HTERT RPE-1 (cell line): ENCODE results near the gene OR51E1.

Experiments used
- in situ Hi-C: fragments of 300-500 bp; cut with MboI; formaldehyde crosslinking; loops from 4 replicates; pipeline ENCODE4 v1.14.3; 2020; ENCODE audit warnings: low sequenced_read_pairs

Gene OR51E1

DNA sequence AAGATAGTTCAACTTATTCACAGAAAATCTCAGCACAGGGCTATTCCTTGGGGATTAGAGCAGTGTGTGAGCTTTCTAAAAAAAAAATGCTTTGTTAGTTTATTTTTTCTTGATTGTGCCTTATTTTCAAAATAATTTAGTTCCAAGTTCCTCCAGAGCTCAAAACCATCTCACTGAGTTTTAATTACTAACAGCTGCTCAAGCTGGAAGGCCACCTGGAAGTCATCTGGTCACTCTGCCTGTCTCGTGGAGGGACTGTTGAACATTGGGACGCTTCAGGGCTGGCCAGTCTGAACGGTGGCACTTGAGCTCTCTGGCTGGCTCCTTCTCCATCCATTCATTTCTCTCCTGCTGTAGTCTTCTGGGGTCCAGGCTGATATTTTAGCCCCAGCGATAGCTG, 4.0 kb downstream of the OR51E1 start:
- in situ Hi-C loops: no loop called here

- in situ Hi-C loops: no loop called here
Observed at GRCh38 chr11:4654635-4655369, 11.0 kb downstream of the OR51E1 start.

- in situ Hi-C loops: no loop called here
Observed at GRCh38 chr11:4658629-4659445, 15.1 kb downstream of the OR51E1 start.

DNA sequence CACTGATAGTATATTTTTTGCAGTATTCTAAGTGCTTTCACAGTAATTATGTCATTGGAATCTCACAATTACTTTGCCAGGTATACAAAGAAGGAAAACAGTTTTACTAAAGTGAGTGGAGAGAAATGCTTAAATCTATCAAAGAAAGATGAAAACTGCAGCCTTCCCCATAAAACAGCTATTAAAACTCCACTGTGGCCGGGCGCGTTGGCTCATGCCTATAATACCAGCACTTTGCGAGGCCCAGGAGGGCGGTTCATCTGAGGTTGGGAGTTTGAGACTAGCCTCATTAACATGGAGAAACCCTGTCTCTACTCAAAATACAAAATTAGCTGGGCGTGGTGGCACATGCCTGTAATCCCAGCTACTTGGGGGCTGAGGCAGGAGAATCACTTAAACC, 19.1 kb downstream of the OR51E1 start:
- in situ Hi-C loops: no loop called here

DNA sequence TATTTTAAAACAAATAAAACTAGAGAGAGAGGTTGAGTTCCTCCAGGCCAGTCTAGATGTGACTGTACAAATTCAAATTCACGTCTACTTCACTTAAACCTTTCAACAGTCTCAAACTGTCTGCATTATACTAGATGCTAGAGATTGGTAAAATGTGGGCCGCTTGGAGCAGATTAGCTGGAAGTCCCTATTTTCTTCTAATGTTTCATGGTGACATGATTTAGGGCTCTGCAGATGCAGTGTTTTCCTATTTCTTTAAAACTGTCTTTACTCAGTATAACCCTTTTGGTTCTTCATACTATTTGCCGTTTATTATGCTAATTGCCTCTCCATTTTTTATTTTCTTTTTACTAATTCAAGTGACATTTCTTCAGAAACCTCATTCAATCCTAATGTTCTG, 20.4 kb downstream of the OR51E1 start:
- in situ Hi-C loops: no loop called here

DNA sequence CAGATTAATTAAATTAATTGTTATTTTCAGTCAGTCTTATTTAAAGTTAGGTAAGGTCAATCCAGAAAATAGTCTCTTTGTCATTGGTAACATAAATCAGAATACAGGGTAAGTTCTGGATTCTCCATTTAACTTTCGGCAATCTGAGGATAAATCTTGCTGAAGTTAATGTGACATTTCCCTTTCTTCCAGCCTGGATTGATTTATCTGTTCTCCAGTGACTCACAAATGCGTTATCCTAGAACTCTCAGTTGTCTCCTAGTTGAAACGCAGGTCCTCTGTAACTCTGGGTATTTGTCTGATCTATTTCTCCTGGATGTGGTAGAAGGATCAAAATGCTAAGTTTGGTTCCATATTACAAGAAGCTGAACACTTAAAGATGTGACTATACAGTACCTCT, 21.0 kb downstream of the OR51E1 start:
- in situ Hi-C loops: no loop called here

DNA sequence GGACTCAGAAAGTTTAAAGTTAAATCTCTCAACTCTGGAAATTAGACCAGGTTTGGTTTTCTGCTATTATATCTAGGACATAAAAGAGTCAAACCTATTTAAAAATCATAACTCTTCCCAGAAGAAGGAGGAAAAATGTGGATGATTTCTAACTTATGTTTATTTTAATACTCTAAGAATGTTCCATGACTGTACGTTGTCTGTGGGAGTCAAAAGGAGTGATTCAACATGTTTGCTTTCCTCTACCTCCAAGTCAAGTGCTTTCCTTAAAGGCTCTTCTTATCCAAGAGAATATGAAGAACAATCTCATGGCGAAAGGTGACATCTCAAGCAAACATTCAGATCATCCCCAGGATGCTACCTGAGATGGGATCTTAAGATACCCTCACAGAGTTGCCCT, 21.6 kb downstream of the OR51E1 start:
- in situ Hi-C loops: no loop called here

DNA sequence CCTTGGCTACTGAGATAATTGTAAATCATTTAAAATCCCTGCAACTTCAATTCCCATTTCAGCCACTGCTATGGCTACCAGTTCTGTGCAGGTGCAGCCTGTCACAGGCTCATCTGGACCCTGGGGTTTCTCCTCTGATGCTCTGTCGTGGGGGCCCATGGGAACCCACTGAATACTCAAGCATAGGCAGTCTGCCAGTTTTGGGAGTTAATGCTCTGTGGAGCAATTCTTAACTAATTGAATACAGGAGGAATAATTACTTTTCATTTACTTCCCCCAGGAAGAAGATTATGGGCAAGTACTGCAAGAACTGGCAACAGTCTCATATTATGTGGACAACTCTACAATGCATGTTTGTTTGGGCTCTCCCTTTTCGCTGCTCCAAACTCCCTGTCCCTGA, 28.0 kb downstream of the OR51E1 start:
- in situ Hi-C loops: no loop called here

GRCh38 chr11:4672470-4672869, 28.7 kb downstream of the OR51E1 start:
- in situ Hi-C loops: no loop called here

- in situ Hi-C loops: no loop called here
Observed at GRCh38 chr11:4673781-4674180, 30.0 kb downstream of the OR51E1 start.

GRCh38 chr11:4677948-4678347, 34.2 kb downstream of the OR51E1 start:
- in situ Hi-C loops: no loop called here

DNA sequence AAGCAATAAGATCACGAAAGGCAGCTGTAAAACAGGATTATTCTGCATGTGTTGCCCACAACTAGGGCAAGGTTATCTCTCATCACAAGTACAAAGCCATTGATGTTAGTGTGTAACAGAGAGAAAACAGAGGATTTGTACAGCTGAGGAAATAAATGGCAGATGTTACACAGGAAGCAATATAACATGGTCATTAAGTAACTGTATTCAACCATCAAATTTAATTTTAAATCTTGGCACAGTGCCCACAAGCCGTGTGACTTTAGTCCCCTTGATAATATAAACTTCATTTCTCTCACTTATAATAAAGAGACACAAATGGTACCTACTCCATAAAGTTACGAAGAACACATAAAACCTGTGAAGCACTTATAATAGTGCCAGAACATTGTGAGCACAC, 36.6 kb downstream of the OR51E1 start:
- in situ Hi-C loops: no loop called here

DNA sequence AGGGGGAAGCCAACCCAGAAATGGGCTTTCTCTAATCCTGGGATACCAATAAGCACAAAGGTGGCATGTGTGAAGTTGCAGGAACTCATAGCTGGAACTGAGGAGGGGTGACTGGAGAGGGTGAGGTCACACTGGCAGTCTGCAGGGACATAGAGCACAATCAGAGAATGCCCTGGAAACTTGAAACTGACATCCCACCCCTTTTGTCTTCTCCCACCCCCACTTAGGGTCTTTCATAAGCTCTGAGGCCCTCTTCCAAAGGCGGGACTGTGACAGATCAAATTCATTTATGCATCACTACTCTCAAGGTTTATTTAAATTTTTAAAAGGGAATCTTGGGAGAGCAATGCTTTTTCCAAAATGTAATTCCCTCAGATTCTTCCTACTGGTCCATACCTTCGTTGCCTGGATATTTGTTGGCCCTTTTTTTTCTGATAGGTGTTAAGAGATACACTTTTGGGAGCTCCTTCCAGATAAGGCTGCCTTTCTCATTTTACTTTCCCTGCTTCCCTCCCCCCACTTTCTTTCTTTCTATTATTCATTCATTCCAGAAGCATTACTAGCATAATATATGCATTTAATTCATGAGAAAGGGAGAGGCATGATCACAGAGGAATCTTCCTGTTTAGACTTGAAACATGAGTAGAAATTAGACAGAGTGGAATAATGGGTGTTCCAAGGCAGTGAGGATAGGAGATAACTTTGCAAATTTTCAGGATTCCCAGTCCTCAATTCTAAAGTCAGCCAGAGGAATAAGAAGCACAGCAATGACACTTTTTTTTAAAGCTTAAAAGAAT, 39.0 kb downstream of the OR51E1 start:
- in situ Hi-C loops: no loop called here

- in situ Hi-C loops: no loop called here
Observed at GRCh38 chr11:4684631-4685285, 41.0 kb downstream of the OR51E1 start.

DNA sequence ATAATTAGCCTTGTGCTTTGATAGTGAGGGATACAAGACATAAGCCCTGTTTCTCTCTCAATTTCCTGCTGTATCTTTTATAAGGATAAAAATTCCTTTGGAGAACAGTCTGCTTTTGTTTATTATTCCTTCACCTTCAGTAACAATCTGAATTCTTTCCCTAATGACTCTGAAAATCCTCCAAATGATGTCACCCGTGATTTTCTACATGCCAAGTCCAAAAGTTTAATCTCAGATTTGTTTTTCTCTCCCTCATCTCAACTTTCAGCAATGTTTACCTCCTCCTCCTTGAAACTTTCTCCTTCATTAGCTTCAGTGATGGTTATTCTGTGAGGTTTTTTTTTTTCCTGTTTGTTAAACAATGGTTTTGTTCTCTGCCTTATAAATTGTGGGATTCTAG, 51.7 kb downstream of the OR51E1 start:
- in situ Hi-C loops: no loop called here

- in situ Hi-C loops: no loop called here
Observed at GRCh38 chr11:4697585-4697984, 53.8 kb downstream of the OR51E1 start, which contains the start of gene OR51E2. Gene OR51E2 (minus strand): TSS chr11:4697853. CDS start chr11:4682711, 15,142 bp downstream.

DNA sequence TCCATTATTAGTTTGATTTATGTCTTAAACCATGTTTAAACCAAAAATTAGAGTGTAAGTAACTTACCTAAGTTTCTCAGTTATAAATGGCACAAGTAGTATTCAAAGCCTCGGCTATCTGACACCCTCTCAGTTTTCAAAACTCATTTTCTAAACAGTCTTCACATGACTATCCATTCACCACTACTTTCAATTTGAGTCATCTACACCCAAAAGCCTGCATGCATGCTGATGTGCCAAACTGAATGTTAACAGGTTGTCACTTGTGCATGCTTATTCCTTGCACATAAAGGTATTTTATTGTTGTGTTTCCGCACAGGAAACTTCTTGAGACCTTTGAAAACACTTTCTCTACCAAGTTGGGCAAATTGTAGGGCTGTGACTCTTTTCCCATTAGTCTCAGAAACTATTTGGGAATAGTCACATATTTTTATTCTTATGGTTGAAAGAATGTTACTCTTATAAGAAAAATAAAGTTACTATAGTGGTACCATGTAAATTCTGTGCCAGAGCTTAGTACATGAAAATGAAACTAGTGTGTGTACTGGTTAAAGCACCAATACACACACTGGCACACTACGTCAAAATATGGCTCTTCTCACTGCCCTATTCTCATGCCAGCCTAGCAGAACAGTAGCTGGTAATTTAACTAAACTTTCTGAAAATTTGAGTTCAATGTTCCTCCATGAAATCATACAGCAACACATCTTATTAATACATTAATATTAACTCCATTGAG, 56.1 kb downstream of the OR51E1 start:
- in situ Hi-C loops: no loop called here

- in situ Hi-C loops: no loop called here
Observed at GRCh38 chr11:4700436-4700820, 56.6 kb downstream of the OR51E1 start.

DNA sequence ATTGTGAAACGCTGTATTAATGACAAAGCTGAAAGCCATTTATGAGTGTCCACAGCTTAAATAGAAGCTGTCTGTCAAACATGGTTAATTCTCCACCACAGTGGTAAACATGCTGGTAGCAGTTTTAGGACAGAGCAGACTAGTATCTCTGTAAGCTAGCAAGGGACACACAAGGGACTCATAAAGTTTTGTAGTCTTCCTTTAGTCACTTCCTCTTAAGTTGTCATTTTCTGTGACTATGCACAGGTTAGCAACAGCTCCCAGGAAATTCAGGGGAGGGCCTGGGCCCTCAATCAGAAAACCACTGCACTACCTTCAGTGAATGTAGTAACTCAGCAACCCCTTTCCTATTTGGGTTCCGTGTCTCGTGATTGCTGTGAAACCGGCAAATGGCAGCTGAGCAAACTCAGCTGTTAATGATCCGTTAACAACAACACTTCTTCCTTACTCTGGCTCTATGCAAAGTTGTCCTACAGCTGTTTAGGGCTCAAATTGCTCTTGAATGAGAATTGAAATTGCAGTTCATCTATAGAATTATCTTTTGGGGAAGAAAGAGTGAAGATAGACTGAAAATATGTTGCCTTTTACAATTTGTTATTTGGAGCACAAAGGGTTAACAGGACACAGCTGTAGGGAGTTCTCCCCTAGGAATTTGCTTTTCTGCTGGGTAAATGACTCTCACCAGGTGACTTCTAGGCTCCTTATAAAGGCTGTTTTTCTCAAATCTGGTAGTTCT, 60.4 kb downstream of the OR51E1 start, which contains the start of gene MMP26:
Gene MMP26 (plus strand): TSS at position 731 of the 736 bp plus-strand sequence.
- in situ Hi-C loops: no loop called here
